Transverse colon (tissue), 4 donors: ENCODE data around the gene CIT. TPM values are rescaled to one million over a fixed set of nuclear protein-coding genes. Genes with fewer than 3 reads are reported as not detected.

Experiments used
- DNase-seq: peaks from one replicate; pipeline ENCODE4 v3.0.0-alpha.2; 2019
- H3K27ac ChIP-seq, 4 donors: fragments of 200-600 bp; sonication (generic); 2 replicates each; pipeline ENCODE4 v1.5.1; 2016 to 2018; ENCODE audit warnings: inconsistent platforms in 4 of 4
- H3K27me3 ChIP-seq: fragments of 200-600 bp; sonication (generic); 2 replicates; pipeline ENCODE4 v1.5.1; 2017; ENCODE audit warnings: inconsistent platforms
- H3K36me3 ChIP-seq, 4 donors: fragments of 200-600 bp; sonication (generic); 2 replicates each; pipeline ENCODE4 v1.5.1; 2017 to 2019; ENCODE audit warnings: inconsistent platforms in 4 of 4
- H3K4me1 ChIP-seq, 4 donors: fragments of 200-600 bp; sonication (generic); 2 replicates each; pipeline ENCODE4 v1.5.1; 2017 to 2020; ENCODE audit warnings: inconsistent platforms in 4 of 4
- H3K4me3 ChIP-seq, 4 donors: fragments of 200-600 bp; sonication (generic); 1 replicate in 1 of 4; 2 replicates in 3 of 4; pipeline versions ENCODE4 v1.5.1 to v1.6.1; 2017 to 2019; ENCODE audit warnings: inconsistent platforms in 4 of 4
- H3K9me3 ChIP-seq, 2 donors: fragments of 200-600 bp; sonication (generic); 2 replicates each; pipeline ENCODE4 v1.5.1; 2017 to 2019; ENCODE audit warnings: inconsistent platforms in 2 of 2
- EP300 ChIP-seq: sonication (generic); formaldehyde crosslinking; IDR thresholded peaks from one replicate; pipeline ENCODE4 v1.6.1; 2017; ENCODE audit warnings: antibody characterized with exemption, low read depth
- POLR2A ChIP-seq: fragments of 450-650 bp; IDR thresholded peaks from one replicate; pipeline ENCODE4 v1.6.1; 2016; ENCODE audit warnings: antibody characterized with exemption, mild to moderate bottlenecking, moderate library complexity
- POLR2AphosphoS5 ChIP-seq, 3 donors: sonication (generic); formaldehyde crosslinking; IDR thresholded peaks; one replicate each; pipeline ENCODE4 v1.6.1; 2016; ENCODE audit warnings: antibody characterized with exemption in 3 of 3
- WGBS, 2 donors: methylation state at CpG; one replicate each; pipeline ENCODE4 v1.1.5; 2018; ENCODE audit warnings: low coverage in 1 of 2; 5-methylcytosine and 5-hydroxymethylcytosine counted together
- in situ Hi-C, 4 donors: fragments of 200-750 bp; cut with MboI; loops; one replicate each; pipeline versions ENCODE4 v1.15.0 to v1.15.1; 2017; ENCODE audit warnings: low sequenced_read_pairs in 3 of 4, low pct_ligation_motif_present in 1 of 4, low pct_unique_long_range_greater_than_20kb in 1 of 4
- intact Hi-C: fragments of 100-400 bp; cut with DNase I; formaldehyde crosslinking; loops from one replicate; pipeline ENCODE4 v1.15.1; 2023; ENCODE audit warnings: low total_unique reads
- total RNA-seq, 4 donors: library from RNA; depleted of rRNA; stranded (reverse); fragments of >200 nt; gene quantifications; one replicate each; pipeline ENCODE4 v1.1.0, GENCODE V29; 2016
- TF ChIP-seq, protein P1 (sequence below), 5 experiments: fragments of 200-600 bp in 3 of 5; fragments of 450-650 bp in 2 of 5; sonication (generic) in 3 of 5; IDR thresholded peaks; 1 replicate in 2 of 5; 2 replicates in 3 of 5; pipeline ENCODE4 v1.5.1; 2016 to 2017; ENCODE audit warnings: antibody characterized with exemption in 5 of 5, inconsistent platforms in 3 of 5, mild to moderate bottlenecking in 2 of 5, moderate library complexity in 1 of 5

CIT gene
- total RNA-seq, 4 donors from 2014 or later = 1.1 to 51.1 (median 7.1) TPM

DNA sequence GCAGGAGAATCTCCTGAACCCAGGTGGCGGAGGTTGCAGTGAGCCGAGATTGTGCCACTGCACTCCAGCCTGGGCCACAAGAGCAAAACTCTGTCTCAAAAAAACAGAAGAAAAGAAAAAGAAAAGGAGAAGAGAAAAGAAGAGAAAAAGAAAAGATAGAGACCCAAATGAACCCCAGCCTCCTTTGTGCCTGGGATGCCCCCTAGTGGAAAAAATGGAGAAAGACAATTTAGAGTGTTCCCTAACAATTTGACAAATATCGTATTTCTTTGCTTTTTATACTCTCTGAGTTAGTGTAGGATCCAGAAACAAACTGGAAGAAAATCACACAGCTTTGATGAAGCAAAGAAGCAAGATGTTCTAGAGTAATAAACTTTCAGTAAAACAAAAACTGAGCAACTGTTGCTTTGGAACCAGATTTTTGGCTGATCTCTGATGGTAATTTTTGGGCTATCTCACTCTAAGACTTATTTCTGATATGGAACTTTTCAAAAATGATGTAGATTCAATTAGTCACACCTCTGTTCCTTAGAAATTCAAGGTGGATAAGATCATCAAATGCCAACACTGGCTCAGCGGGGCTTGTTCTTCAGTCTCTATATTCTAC lies 227.8 kb downstream of the CIT start:
- no peak overlapping the region for H3K4me3 ChIP-seq
- intact Hi-C loops (no loop called here), in situ Hi-C loops (no loop called here)
- no peak for DNase-seq
- H3K9me3 ChIP-seq = peaks cover 6 to 11% of the 10 kb centered on the region in 2 donors
- no peaks in the 10 kb centered on the region for H3K36me3 ChIP-seq
- no peaks in the 10 kb centered on the region for H3K27me3 ChIP-seq
- no peaks in the 10 kb centered on the region for H3K4me1 ChIP-seq
- TF ChIP-seq POLR2A = no peak
- TF ChIP-seq, protein P1, sequence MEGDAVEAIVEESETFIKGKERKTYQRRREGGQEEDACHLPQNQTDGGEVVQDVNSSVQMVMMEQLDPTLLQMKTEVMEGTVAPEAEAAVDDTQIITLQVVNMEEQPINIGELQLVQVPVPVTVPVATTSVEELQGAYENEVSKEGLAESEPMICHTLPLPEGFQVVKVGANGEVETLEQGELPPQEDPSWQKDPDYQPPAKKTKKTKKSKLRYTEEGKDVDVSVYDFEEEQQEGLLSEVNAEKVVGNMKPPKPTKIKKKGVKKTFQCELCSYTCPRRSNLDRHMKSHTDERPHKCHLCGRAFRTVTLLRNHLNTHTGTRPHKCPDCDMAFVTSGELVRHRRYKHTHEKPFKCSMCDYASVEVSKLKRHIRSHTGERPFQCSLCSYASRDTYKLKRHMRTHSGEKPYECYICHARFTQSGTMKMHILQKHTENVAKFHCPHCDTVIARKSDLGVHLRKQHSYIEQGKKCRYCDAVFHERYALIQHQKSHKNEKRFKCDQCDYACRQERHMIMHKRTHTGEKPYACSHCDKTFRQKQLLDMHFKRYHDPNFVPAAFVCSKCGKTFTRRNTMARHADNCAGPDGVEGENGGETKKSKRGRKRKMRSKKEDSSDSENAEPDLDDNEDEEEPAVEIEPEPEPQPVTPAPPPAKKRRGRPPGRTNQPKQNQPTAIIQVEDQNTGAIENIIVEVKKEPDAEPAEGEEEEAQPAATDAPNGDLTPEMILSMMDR (IDR thresholded peaks at IDR 0.05) = peak; percentile 33 to 68 (median 58)
- no peak for TF ChIP-seq POLR2AphosphoS5 (IDR thresholded peaks at IDR 0.05)
- no peak for TF ChIP-seq EP300
- H3K27ac ChIP-seq = no peak overlapping the region
- 36 to 71% methylated on average over 1 to 4 of the region's 4 CpGs for WGBS, 2 donors

DNA sequence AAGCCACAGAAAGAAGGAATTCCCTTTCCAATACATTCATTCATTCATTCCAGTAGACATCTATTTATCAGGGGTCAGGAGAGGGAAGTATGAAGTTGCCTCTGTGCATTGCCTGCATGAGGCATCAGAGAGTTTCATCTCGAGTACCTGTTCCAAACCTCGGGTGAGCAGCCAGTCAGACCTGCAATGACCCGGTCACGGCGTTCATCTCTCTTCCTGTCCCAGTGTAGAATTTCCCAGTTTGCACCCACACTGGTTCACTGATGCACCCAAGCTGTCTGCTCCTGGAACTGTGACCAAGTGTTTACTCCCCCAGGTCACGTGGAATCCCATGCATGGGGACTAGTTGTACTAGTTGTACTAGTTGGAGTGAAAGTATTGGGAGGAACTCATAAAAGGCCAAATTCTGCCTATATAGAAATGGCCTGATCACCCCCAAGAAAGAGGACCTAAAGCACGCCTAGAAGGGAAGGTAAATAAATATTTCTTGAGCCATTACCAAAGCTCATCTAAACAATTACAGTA lies 231.5 kb downstream of the CIT start:
- no peaks in the 10 kb centered on the region for H3K27me3 ChIP-seq
- no peaks in the 10 kb centered on the region for H3K36me3 ChIP-seq
- no peak for TF ChIP-seq POLR2A
- no peak for TF ChIP-seq POLR2AphosphoS5 (IDR thresholded peaks at IDR 0.05)
- TF ChIP-seq, protein P1 (IDR thresholded peaks at IDR 0.05) = no peak
- no peak for TF ChIP-seq EP300
- H3K4me1 ChIP-seq = no peaks in the 10 kb centered on the region
- no peak overlapping the region for H3K4me3 ChIP-seq
- H3K9me3 ChIP-seq = no peaks in the 10 kb centered on the region
- in situ Hi-C loops (no loop called here), intact Hi-C loops (no loop called here)
- no peak for DNase-seq
- 83% methylated on average over 7 of the region's 7 CpGs; no CpG with 5 or more reads in 1 of the 2 donors for WGBS, 2 donors
- no peak overlapping the region for H3K27ac ChIP-seq

DNA sequence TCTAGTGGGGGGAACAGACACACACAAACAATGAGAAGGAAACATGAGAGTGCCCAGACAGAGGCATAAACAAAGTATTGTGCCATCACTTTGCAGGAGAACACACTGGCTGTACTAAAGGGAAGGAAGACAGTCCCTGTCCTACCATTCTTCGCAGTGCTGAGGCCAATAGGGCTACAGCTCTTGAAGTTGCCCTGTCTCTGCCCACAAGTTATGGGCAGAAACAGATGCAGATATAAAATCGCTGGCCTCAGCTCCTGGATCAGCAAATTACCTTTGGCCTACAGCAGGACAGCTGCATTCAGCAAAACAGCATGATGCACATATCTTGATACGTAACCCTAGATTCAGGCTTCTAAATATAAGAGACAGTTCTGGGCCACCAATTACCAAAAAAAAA lies 232.2 kb downstream of the CIT start:
- intact Hi-C loops = no loop called here

DNA sequence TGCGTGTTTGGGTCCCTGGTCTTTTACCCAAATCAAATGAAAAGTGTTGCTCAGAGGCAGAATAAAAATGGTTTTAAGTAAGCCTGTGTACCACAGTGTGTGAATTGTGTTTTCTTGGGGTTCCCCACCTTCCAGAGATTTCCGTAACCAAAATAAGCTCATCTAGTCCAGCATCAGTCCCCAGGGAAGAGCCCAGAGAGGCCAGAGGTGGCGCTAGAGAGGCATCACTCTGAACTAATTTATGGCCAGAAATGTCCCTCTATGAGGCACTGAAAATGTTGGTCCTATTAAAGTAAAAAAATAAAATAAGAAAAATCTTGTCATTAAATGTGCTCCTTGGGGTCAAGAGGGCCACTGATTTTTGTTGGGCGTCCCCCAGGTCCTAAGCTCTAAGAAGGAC lies 234.1 kb downstream of the CIT start:
- intact Hi-C loops (no loop called here), in situ Hi-C loops (no loop called here)
- H3K27me3 ChIP-seq = no peaks in the 10 kb centered on the region
- no peak overlapping the region for H3K4me3 ChIP-seq
- 60 to 66% methylated on average over 3 to 4 of the region's 4 CpGs for WGBS, 2 donors
- no peaks in the 10 kb centered on the region for H3K36me3 ChIP-seq
- no peaks in the 10 kb centered on the region for H3K4me1 ChIP-seq
- H3K9me3 ChIP-seq = no peaks in the 10 kb centered on the region
- H3K27ac ChIP-seq = no peak overlapping the region
- no peak for TF ChIP-seq POLR2A
- TF ChIP-seq, protein P1 (IDR thresholded peaks at IDR 0.05) = peak in 3 of 5 experiments; percentile 6 to 15 (median 8)
- TF ChIP-seq POLR2AphosphoS5 (IDR thresholded peaks at IDR 0.05) = no peak
- TF ChIP-seq EP300 = no peak
- DNase-seq = no peak

More for the DNA sequence above, 232.2 kb downstream of the CIT start:
- WGBS, 2 donors = 84 to 93% methylated on average over 3 of the region's 3 CpGs
- H3K36me3 ChIP-seq = no peaks in the 10 kb centered on the region
- DNase-seq = no peak
- no peak overlapping the region for H3K4me3 ChIP-seq
- TF ChIP-seq POLR2A = no peak
- TF ChIP-seq EP300 = no peak
- in situ Hi-C loops = no loop called here
- H3K27ac ChIP-seq = no peak overlapping the region
- H3K4me1 ChIP-seq = no peaks in the 10 kb centered on the region
- H3K9me3 ChIP-seq = no peaks in the 10 kb centered on the region
- no peaks in the 10 kb centered on the region for H3K27me3 ChIP-seq

Other genes with a start within 250 kb of the CIT start
- 100 to 1,000 TPM in 1 of 4 donors, 10 to 100 TPM in 3; 46.0 to 151 (median 89.3) TPM for gene PRKAB1, start 209.2 kb downstream of the CIT start, total RNA-seq
- gene BICDL1, start 111.9 kb upstream of the CIT start, total RNA-seq = 10 to 100 TPM in 1 of 4 donors, 1 to 10 TPM in 3; 3.2 to 19.5 (median 6.9) TPM
- gene RAB35, start 239.4 kb upstream of the CIT start, total RNA-seq = 10 to 100 TPM; 16.9 to 26.2 (median 22.2) TPM